ENCODE results near the gene POLH. TPM values are rescaled to one million over a fixed set of nuclear protein-coding genes. Genes with fewer than 3 reads are reported as not detected.

POLH gene
- total and polyA plus RNA-seq, 10 of the 15 experiments (the other 5 are each of a cell fraction or from before 2014, with no cell fraction given), result 5.5 to 33.6 (median 18.6) TPM

- POLR2A ChIA-PET, result interaction anchor here (1.8 kb wide), 1 partner anchor 11 kb away, joined by 4 read pairs; no protein-coding TSS in a partner anchor
These were observed 49.5 kb downstream of the POLH start for GRCh38 chr6:43625393-43625992.

More at GRCh38 chr6:43625393-43625992, 49.5 kb downstream of the POLH start:
- SMC1A ChIA-PET (ENCODE audit: uncharacterized antibody, unreplicated experiment), result no interaction called here
- CTCF ChIA-PET, result interaction anchor here (1.0 kb wide), 1 partner anchor 143 kb away, joined by 3 read pairs; no protein-coding TSS in a partner anchor
- Histone ChIP-seq H3K27me3 (replicated peaks in 1 of 2; ENCODE audit: control insufficient read depth in 2 of 2, insufficient read depth in 2 of 2, low read length in 1 of 2) (no peaks in the 10 kb centered on the region), H3K9me3 (replicated peaks; ENCODE audit: control insufficient read depth, insufficient read depth, low read length) (no peaks in the 10 kb centered on the region), H4K20me1 (ENCODE audit: control insufficient read depth, insufficient read depth) (no peaks in the 10 kb centered on the region), H3K36me3 (ENCODE audit: control insufficient read depth in 2 of 2, insufficient read depth in 2 of 2, low read length in 1 of 2) (peaks cover 20 to 47% of the 10 kb centered on the region in 2 experiments), H3K79me2 (ENCODE audit: control insufficient read depth, insufficient read depth, low read length) (peaks cover 22% of the 10 kb centered on the region), H3K4me3 (no peak overlapping the region), H3K9ac (ENCODE audit: control insufficient read depth, insufficient read depth, low read length) (no peak overlapping the region), H3K27ac (ENCODE audit: control insufficient read depth, insufficient read depth) (no peak overlapping the region), H3K4me2 (ENCODE audit: control insufficient read depth, insufficient read depth) (no peak overlapping the region), H2AFZ (ENCODE audit: control insufficient read depth, low read depth, low read length) (no peak overlapping the region), H3K4me1 (ENCODE audit: control insufficient read depth, insufficient read depth, low read length) (peaks cover 14% of the 10 kb centered on the region)
- no TSS peak for BruUV-seq (replicated peaks)
- FAIRE-seq, result no peak
- no peak for ATAC-seq
- intact Hi-C loops (cut with micrococcal nuclease; ENCODE audit: unreplicated experiment), result no loop called here
- RAD21 ChIA-PET (ENCODE audit: unreplicated experiment), result no interaction called here
- in situ Hi-C loops (cut with MboI), result no loop called here
- no peak for TF ChIP-seq SREBF2 (IDR thresholded peaks at IDR 0.05; ENCODE audit: low read length)
- TF ChIP-seq ZZZ3 (IDR thresholded peaks at IDR 0.05; ENCODE audit: control insufficient read depth, insufficient read length, low read depth), result no peak
- no peak for TF ChIP-seq POLR2A (IDR thresholded peaks at IDR 0.05; ENCODE audit: low read depth, low read length)
- no peak for TF ChIP-seq EGR1 (IDR thresholded peaks at IDR 0.05; ENCODE audit: borderline replicate concordance in 1 of 2, low read depth in 2 of 2, low read length in 2 of 2)
- no peak for TF ChIP-seq CHD4 (IDR thresholded peaks at IDR 0.05)
- no peak for TF ChIP-seq IRF3 (IDR thresholded peaks at IDR 0.05)
- no peak for TF ChIP-seq EED (IDR thresholded peaks at IDR 0.05; ENCODE audit: low read depth)
- no peak for TF ChIP-seq IKZF1 (conservative IDR thresholded peaks at IDR 0.05)
- TF ChIP-seq SUPT20H (IDR thresholded peaks at IDR 0.05; ENCODE audit: borderline replicate concordance, control insufficient read depth, low read depth, low read length), result no peak
- TF ChIP-seq JUNB (IDR thresholded peaks at IDR 0.05), result no peak
- no peak for TF ChIP-seq WRNIP1 (IDR thresholded peaks at IDR 0.05; ENCODE audit: borderline replicate concordance, low read depth, low read length)
- TF ChIP-seq SIN3A (IDR thresholded peaks at IDR 0.05; ENCODE audit: low read depth, low read length), result no peak
- no peak for TF ChIP-seq SKIL (IDR thresholded peaks at IDR 0.05; ENCODE audit: low read depth, poor library complexity, severe bottlenecking)
- no peak for TF ChIP-seq MEF2B (IDR thresholded peaks at IDR 0.05; ENCODE audit: partially characterized antibody, poor library complexity, severe bottlenecking)
- TF ChIP-seq POU2F2 (IDR thresholded peaks at IDR 0.05; ENCODE audit: borderline replicate concordance, low read depth, low read length), result no peak
- no peak for TF ChIP-seq DPF2 (IDR thresholded peaks at IDR 0.05)
- TF ChIP-seq CEBPZ (IDR thresholded peaks at IDR 0.05; ENCODE audit: low read depth, low read length), result no peak
- no peak for DNase-seq (ENCODE audit: low read depth, low spot score)
- WGBS (ENCODE audit: insufficient coverage, insufficient replicate concordance, low lambda C conversion rate, missing lambda C conversion rate), result 94% methylated on average over 16 of the region's 16 CpGs
